HFF-Myc (cell line): ENCODE data around the gene ARID3A.

Source experiments
- DNase-seq: peaks from one replicate; pipeline ENCODE4 v3.0.0-alpha.2; 2011; ENCODE audit warnings: low read depth; ENCODE audit errors: extremely low read depth
- H3K4me3 ChIP-seq: replicated peaks from 2 replicates; pipeline ENCODE4 v1.5.1; 2011; ENCODE audit warnings: low read depth, mild to moderate bottlenecking, control low read depth, low read length
- CTCF ChIP-seq: IDR thresholded peaks from 2 replicates; pipeline ENCODE4 v1.5.1; 2012; ENCODE audit warnings: mild to moderate bottlenecking, low read depth, low read length, control low read depth; ENCODE audit errors: missing control alignments

The ARID3A gene

GRCh38 chr19:976476-976875, 50.6 kb downstream of the ARID3A start:
- no peak for DNase-seq
- no peak overlapping the region for H3K4me3 ChIP-seq
- TF ChIP-seq CTCF = no peak

GRCh38 chr19:977058-977464, 51.2 kb downstream of the ARID3A start:
- TF ChIP-seq CTCF = no peak
- no peak overlapping the region for H3K4me3 ChIP-seq

GRCh38 chr19:979318-979741, 53.5 kb downstream of the ARID3A start:
- TF ChIP-seq CTCF = no peak
- H3K4me3 ChIP-seq = no peak overlapping the region
- no peak for DNase-seq

More at GRCh38 chr19:977058-977464, 51.2 kb downstream of the ARID3A start:
- DNase-seq = no peak

GRCh38 chr19:980133-980998, 54.5 kb downstream of the ARID3A start:
- no peak for TF ChIP-seq CTCF
- H3K4me3 ChIP-seq = no peak overlapping the region
- no peak for DNase-seq

- DNase-seq = no peak
- peak; percentile 59 for TF ChIP-seq CTCF
- H3K4me3 ChIP-seq = no peak overlapping the region
Observed at GRCh38 chr19:982567-983170, 56.8 kb downstream of the ARID3A start.

- no peak for DNase-seq
- H3K4me3 ChIP-seq = peak within 1 kb of the TSS; percentile 98
- no peak for TF ChIP-seq CTCF
Observed at GRCh38 chr19:984165-984967, 58.5 kb downstream of the ARID3A start, which contains the start of gene WDR18. TSS of gene WDR18 (plus strand) at chr19:984345. CDS start at chr19:984354, 9 bp downstream.
